Breast epithelium (tissue), 3 donors: ENCODE measurements around the gene KAT6B.

Experiments used
- POLR2AphosphoS5 ChIP-seq, 3 donors: sonication (generic); formaldehyde crosslinking; IDR thresholded peaks; one replicate each; pipeline ENCODE4 v1.6.1; 2017; ENCODE audit warnings: antibody characterized with exemption in 3 of 3
- TF ChIP-seq, protein P1 (sequence below), 3 donors: fragments of 450-650 bp; IDR thresholded peaks; one replicate each; pipeline ENCODE4 v1.5.1; 2016 to 2017; ENCODE audit warnings: antibody characterized with exemption in 3 of 3, mild to moderate bottlenecking in 3 of 3, moderate library complexity in 3 of 3

DNA sequence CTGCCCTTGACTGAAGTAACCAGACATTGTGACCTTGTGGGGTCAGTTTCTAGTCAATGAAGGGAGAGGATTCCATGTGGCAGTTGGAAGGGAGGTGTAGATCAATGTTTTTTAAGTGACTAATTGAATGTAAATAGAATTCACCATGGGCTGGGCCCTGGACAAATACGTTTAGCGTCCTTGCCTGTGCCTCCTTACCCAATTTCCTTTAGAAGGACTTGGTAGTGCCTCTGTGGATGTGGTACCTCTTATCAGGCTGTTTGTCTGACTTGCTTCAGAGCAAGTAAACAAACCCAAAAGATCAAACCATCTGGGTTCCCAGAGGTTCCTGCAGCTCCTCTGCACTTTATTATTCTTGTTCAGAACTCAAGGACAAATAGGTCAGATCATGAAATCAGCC is 4.3 kb upstream of the KAT6B start:
- TF ChIP-seq POLR2AphosphoS5 (IDR thresholded peaks at IDR 0.05), result no peak
- TF ChIP-seq, protein P1, sequence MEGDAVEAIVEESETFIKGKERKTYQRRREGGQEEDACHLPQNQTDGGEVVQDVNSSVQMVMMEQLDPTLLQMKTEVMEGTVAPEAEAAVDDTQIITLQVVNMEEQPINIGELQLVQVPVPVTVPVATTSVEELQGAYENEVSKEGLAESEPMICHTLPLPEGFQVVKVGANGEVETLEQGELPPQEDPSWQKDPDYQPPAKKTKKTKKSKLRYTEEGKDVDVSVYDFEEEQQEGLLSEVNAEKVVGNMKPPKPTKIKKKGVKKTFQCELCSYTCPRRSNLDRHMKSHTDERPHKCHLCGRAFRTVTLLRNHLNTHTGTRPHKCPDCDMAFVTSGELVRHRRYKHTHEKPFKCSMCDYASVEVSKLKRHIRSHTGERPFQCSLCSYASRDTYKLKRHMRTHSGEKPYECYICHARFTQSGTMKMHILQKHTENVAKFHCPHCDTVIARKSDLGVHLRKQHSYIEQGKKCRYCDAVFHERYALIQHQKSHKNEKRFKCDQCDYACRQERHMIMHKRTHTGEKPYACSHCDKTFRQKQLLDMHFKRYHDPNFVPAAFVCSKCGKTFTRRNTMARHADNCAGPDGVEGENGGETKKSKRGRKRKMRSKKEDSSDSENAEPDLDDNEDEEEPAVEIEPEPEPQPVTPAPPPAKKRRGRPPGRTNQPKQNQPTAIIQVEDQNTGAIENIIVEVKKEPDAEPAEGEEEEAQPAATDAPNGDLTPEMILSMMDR (IDR thresholded peaks at IDR 0.05), result no peak
